GM12878 (cell line): ENCODE measurements around the gene NTM. TPM values are rescaled to one million over a fixed set of nuclear protein-coding genes. Genes with fewer than 3 reads are reported as not detected.

Experiments
- ATAC-seq: fragments of 200-7000 bp; cut with Tn5 transposase; 3 replicates; pipeline ENCODE4 v1.9.1; 2020; ENCODE audit warnings: mild to moderate bottlenecking, moderate library complexity
- BruUV-seq: library from RNA; stranded (reverse); fragments of 400-500 nt; replicated peaks from 2 replicates; lab custom pipeline; 2021; lab: Mats Ljungman, UMichigan
- CTCF ChIA-PET: fragments of 300-600 bp; sonication (Branson Sonifier 250); formaldehyde crosslinking; extraction: SDS; loops from one replicate; lab custom pipeline; 2021; ENCODE audit warnings: inconsistent platforms; lab: Yijun Ruan, JAX
- POLR2A ChIA-PET: fragments of 350-600 bp; formaldehyde crosslinking; extraction: SDS; loops from one replicate; lab custom pipeline; 2021; ENCODE audit warnings: inconsistent platforms; lab: Charles Lee
- RAD21 ChIA-PET: fragments of 300-600 bp; sonication (Branson Sonifier 250); formaldehyde crosslinking; loops from one replicate; lab custom pipeline; 2023; ENCODE audit warnings: antibody characterized with exemption; ENCODE audit not compliant: unreplicated experiment; lab: Charles Lee
- SMC1A ChIA-PET: fragments of 300-600 bp; sonication (Branson Sonifier 250); formaldehyde crosslinking; loops from one replicate; lab custom pipeline; 2023; ENCODE audit not compliant: unreplicated experiment, uncharacterized antibody; lab: Charles Lee
- DNase-seq: peaks from one replicate; pipeline ENCODE4 v3.0.0-alpha.2; 2011; ENCODE audit warnings: low read depth, low spot score
- FAIRE-seq: peaks from 3 replicates; lab custom pipeline; 2011; peaks lifted over from hg19 to GRCh38; lab: Jason Lieb, UNC
- H2AFZ ChIP-seq: 2 replicates; pipeline ENCODE4 v1.6.0; 2011; ENCODE audit warnings: low read depth, low read length, control low read depth; ENCODE audit not compliant: control insufficient read depth
- H3K27ac ChIP-seq: 2 replicates; pipeline ENCODE4 v1.5.1; 2011; ENCODE audit warnings: control low read depth; ENCODE audit not compliant: control insufficient read depth, insufficient read depth
- H3K27me3 ChIP-seq, 2 experiments: replicated peaks in 1 of 2; 2 replicates each; pipeline versions ENCODE4 v1.6.0 to v1.6.1; 2011; ENCODE audit warnings: low read length in 1 of 2; ENCODE audit not compliant: control insufficient read depth in 2 of 2, insufficient read depth in 2 of 2
- H3K36me3 ChIP-seq, 2 experiments: 2 replicates each; pipeline ENCODE4 v1.5.1; 2011; ENCODE audit warnings: low read length in 1 of 2; ENCODE audit not compliant: control insufficient read depth in 2 of 2, insufficient read depth in 2 of 2
- H3K4me1 ChIP-seq: 2 replicates; pipeline ENCODE4 v1.6.1; 2011; ENCODE audit warnings: mild to moderate bottlenecking, low read length, moderate library complexity, mixed read lengths; ENCODE audit not compliant: control insufficient read depth, insufficient read depth
- H3K4me2 ChIP-seq: 2 replicates; pipeline ENCODE4 v1.6.0; 2011; ENCODE audit warnings: control low read depth; ENCODE audit not compliant: control insufficient read depth, insufficient read depth
- H3K4me3 ChIP-seq: fragments of 200-600 bp; sonication (generic); 2 replicates; pipeline ENCODE4 v1.5.1; 2016
- H3K79me2 ChIP-seq: 2 replicates; pipeline ENCODE4 v1.6.0; 2011; ENCODE audit warnings: low read length; ENCODE audit not compliant: control insufficient read depth, insufficient read depth
- H3K9ac ChIP-seq: 2 replicates; pipeline ENCODE4 v1.8.0; 2011; ENCODE audit warnings: low read length, control low read depth, mixed read lengths; ENCODE audit not compliant: control insufficient read depth, insufficient read depth
- H3K9me3 ChIP-seq: replicated peaks from 3 replicates; pipeline ENCODE4 v1.5.1; 2011; ENCODE audit warnings: mild to moderate bottlenecking, low read length; ENCODE audit not compliant: control insufficient read depth, insufficient read depth
- H4K20me1 ChIP-seq: 2 replicates; pipeline ENCODE4 v1.6.0; 2011; ENCODE audit not compliant: control insufficient read depth, insufficient read depth
- BMI1 ChIP-seq: fragments of 450-650 bp; IDR thresholded peaks from 2 replicates; pipeline ENCODE4 v1.6.1; 2016; ENCODE audit warnings: mild to moderate bottlenecking, moderate library complexity, borderline replicate concordance
- MTA3 ChIP-seq: IDR thresholded peaks from 2 replicates; pipeline ENCODE4 v1.6.1; 2012; ENCODE audit warnings: low read length, inconsistent platforms, borderline replicate concordance
- MYC ChIP-seq: IDR thresholded peaks from 2 replicates; pipeline ENCODE4 v1.6.1; 2011; ENCODE audit warnings: mild to moderate bottlenecking, low read length, moderate library complexity, inconsistent platforms; ENCODE audit not compliant: insufficient read depth, insufficient replicate concordance, insufficient read length, severe bottlenecking
- NFYA ChIP-seq: IDR thresholded peaks from 2 replicates; pipeline ENCODE4 v1.6.1; 2011; ENCODE audit warnings: low read depth, mild to moderate bottlenecking, low read length, improper control_type of control experiment, borderline replicate concordance
- RAD51 ChIP-seq: fragments of 450-650 bp; IDR thresholded peaks from 2 replicates; pipeline ENCODE4 v1.6.1; 2016; ENCODE audit warnings: moderate library complexity, mild to moderate bottlenecking, inconsistent platforms
- RB1 ChIP-seq: fragments of 450-650 bp; formaldehyde crosslinking; IDR thresholded peaks from 2 replicates; pipeline ENCODE4 v1.6.1; 2017; ENCODE audit warnings: mild to moderate bottlenecking, borderline replicate concordance
- SIX5 ChIP-seq: IDR thresholded peaks from 2 replicates; pipeline ENCODE4 v1.6.1; 2011; ENCODE audit warnings: mild to moderate bottlenecking, low read depth, low read length, moderate library complexity; ENCODE audit not compliant: severe bottlenecking
- SMC3 ChIP-seq: IDR thresholded peaks from 2 replicates; pipeline ENCODE4 v1.6.1; 2011; ENCODE audit warnings: low read length, improper control_type of control experiment, borderline replicate concordance
- SUZ12 ChIP-seq: fragments of 200-600 bp; sonication (generic); IDR thresholded peaks from one replicate; pipeline ENCODE4 v1.6.1; 2018; ENCODE audit warnings: antibody characterized with exemption, mild to moderate bottlenecking; ENCODE audit not compliant: unreplicated experiment
- WRNIP1 ChIP-seq: IDR thresholded peaks from 2 replicates; pipeline ENCODE4 v1.6.1; 2011; ENCODE audit warnings: low read depth, low read length, improper control_type of control experiment, borderline replicate concordance
- ZBTB11 ChIP-seq: fragments of 450-650 bp; formaldehyde crosslinking; IDR thresholded peaks from 2 replicates; pipeline ENCODE4 v1.5.0; 2022; ENCODE audit warnings: mild to moderate bottlenecking, missing genetic modification characterization
- WGBS: methylation state at CpG from one replicate; pipeline ENCODE4 v1.1.6; 2016; ENCODE audit warnings: low lambda C conversion rate; ENCODE audit not compliant: insufficient replicate concordance, insufficient coverage; ENCODE audit errors: missing lambda C conversion rate; 5-methylcytosine and 5-hydroxymethylcytosine counted together
- in situ Hi-C: fragments of 300-500 bp; cut with MboI; formaldehyde crosslinking; loops from 9 replicates; pipeline ENCODE4 v1.14.3; 2018; ENCODE audit warnings: mixed read lengths
- intact Hi-C: fragments of 100-400 bp; cut with micrococcal nuclease; formaldehyde crosslinking; loops from one replicate; pipeline ENCODE4 v1.14.2; 2022; ENCODE audit not compliant: unreplicated experiment
- polyA plus RNA-seq, 11 experiments: library from polyadenylated mRNA; depleted of rRNA in 4 of 11; unstranded in 6 of 11; stranded (reverse) in 5 of 11; fragments of >200 nt; fragmentation: Nextera tagmentation in 4 of 11; fragmentation: Illumina TruSeq in 1 of 11; extraction: Ambion mirVana in 4 of 11; extraction: Trizol in 1 of 11; gene quantifications; 1 replicate in 1 of 11; 2 replicates in 10 of 11; pipeline versions ENCODE4 v1.2.1 to v1.2.3, GENCODE V29; 2011 to 2016; ENCODE audit warnings: inconsistent platforms in 2 of 11, missing spikeins in 2 of 11, low read depth in 1 of 11
- total RNA-seq, 4 experiments: library from RNA; depleted of rRNA in 3 of 4; stranded (reverse); fragments of >200 nt in 3 of 4; fragmentation: Illumina TruSeq in 1 of 4; extraction: Trizol in 1 of 4; gene quantifications; 2 replicates each; pipeline versions ENCODE4 v1.2.1 to v1.2.3, GENCODE V29; 2013 to 2021
- TF ChIP-seq, protein P1 (sequence below): IDR thresholded peaks from 2 replicates; pipeline ENCODE4 v1.6.1; 2012; ENCODE audit warnings: low read depth, low read length, improper control_type of control experiment
- TF ChIP-seq, protein P2 (sequence below): fragments of 450-650 bp; IDR thresholded peaks from 2 replicates; pipeline ENCODE4 v1.6.1; 2014; ENCODE audit warnings: mild to moderate bottlenecking
- TF ChIP-seq, protein P3 (sequence below): fragments of 450-650 bp; formaldehyde crosslinking; IDR thresholded peaks from 2 replicates; pipeline ENCODE4 v1.4.0; 2022; ENCODE audit warnings: mild to moderate bottlenecking, moderate library complexity

The NTM gene
- total and polyA plus RNA-seq, 10 of the 15 experiments (the other 5 are each of a cell fraction or from before 2014, with no cell fraction given), result not detected

- TF ChIP-seq RAD51 (no peak), MYC (no peak), BMI1 (no peak), SMC3 (no peak), NFYA (no peak), WRNIP1 (no peak), SIX5 (no peak), SUZ12 (no peak), RB1 (no peak), MTA3 (no peak), ZBTB11 (CRISPR knock-in tag) (no peak)
- TF ChIP-seq, protein P1, sequence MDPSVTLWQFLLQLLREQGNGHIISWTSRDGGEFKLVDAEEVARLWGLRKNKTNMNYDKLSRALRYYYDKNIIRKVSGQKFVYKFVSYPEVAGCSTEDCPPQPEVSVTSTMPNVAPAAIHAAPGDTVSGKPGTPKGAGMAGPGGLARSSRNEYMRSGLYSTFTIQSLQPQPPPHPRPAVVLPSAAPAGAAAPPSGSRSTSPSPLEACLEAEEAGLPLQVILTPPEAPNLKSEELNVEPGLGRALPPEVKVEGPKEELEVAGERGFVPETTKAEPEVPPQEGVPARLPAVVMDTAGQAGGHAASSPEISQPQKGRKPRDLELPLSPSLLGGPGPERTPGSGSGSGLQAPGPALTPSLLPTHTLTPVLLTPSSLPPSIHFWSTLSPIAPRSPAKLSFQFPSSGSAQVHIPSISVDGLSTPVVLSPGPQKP, result no peak
- TF ChIP-seq, protein P2, sequence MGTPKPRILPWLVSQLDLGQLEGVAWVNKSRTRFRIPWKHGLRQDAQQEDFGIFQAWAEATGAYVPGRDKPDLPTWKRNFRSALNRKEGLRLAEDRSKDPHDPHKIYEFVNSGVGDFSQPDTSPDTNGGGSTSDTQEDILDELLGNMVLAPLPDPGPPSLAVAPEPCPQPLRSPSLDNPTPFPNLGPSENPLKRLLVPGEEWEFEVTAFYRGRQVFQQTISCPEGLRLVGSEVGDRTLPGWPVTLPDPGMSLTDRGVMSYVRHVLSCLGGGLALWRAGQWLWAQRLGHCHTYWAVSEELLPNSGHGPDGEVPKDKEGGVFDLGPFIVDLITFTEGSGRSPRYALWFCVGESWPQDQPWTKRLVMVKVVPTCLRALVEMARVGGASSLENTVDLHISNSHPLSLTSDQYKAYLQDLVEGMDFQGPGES, result no peak
- TF ChIP-seq, protein P3, sequence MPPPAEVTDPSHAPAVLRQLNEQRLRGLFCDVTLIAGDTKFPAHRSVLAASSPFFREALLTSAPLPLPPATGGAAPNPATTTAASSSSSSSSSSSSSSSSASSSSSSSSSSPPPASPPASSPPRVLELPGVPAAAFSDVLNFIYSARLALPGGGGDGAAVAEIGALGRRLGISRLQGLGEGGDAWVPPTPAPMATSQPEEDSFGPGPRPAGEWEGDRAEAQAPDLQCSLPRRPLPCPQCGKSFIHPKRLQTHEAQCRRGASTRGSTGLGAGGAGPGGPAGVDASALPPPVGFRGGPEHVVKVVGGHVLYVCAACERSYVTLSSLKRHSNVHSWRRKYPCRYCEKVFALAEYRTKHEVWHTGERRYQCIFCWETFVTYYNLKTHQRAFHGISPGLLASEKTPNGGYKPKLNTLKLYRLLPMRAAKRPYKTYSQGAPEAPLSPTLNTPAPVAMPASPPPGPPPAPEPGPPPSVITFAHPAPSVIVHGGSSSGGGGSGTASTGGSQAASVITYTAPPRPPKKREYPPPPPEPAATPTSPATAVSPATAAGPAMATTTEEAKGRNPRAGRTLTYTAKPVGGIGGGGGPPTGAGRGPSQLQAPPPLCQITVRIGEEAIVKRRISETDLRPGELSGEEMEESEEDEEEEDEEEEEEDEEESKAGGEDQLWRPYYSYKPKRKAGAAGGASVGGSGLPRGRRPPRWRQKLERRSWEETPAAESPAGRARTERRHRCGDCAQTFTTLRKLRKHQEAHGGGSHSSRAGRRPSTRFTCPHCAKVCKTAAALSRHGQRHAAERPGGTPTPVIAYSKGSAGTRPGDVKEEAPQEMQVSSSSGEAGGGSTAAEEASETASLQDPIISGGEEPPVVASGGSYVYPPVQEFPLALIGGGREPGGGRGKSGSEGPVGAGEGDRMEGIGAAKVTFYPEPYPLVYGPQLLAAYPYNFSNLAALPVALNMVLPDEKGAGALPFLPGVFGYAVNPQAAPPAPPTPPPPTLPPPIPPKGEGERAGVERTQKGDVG, result no peak
- no peak overlapping the region for H2AFZ ChIP-seq
- no TSS peak for BruUV-seq
- ChIA-PET POLR2A (no interaction called here), SMC1A (interaction anchor here (1.4 to 1.5 kb wide), 3 partner anchors 9 to 231 kb away, joined by 3 to 4 read pairs (median 3); no protein-coding TSS in a partner anchor), CTCF (interaction anchor here (0.7 to 1.5 kb wide), 2 partner anchors 11 to 254 kb away, joined by 3 to 5 read pairs; no protein-coding TSS in a partner anchor), RAD21 (no interaction called here)
- no peak overlapping the region for H3K27ac ChIP-seq
- no peak overlapping the region for H3K9ac ChIP-seq
- no peak overlapping the region for H3K4me3 ChIP-seq
- DNase-seq (no peak), FAIRE-seq (no peak), ATAC-seq (no peak)
- no peaks in the 10 kb centered on the region for H4K20me1 ChIP-seq
- in situ Hi-C loops (no loop called here), intact Hi-C loops (no loop called here)
- 35% methylated on average over 3 of the region's 4 CpGs for WGBS
- H3K79me2 ChIP-seq, result no peaks in the 10 kb centered on the region
- H3K36me3 ChIP-seq, result no peaks in the 10 kb centered on the region
- no peaks in the 10 kb centered on the region for H3K9me3 ChIP-seq
- no peak overlapping the region for H3K4me2 ChIP-seq
- peaks cover 0 to 2% of the 10 kb centered on the region in 2 experiments; a peak in 1 of 4 replicates for H3K27me3 ChIP-seq
- peaks cover 3% of the 10 kb centered on the region for H3K4me1 ChIP-seq
These were observed 752.3 kb downstream of the NTM start for GRCh38 chr11:132122735-132123134.
